Measurements from ENCODE around the gene CFAP68. TPM values are rescaled to one million over a fixed set of nuclear protein-coding genes. Genes with fewer than 3 reads are reported as not detected.
"Not testable (repeated sequence)": the region's sequence is repeated elsewhere in the genome, so short reads cannot be mapped to it uniquely, and the experiment has no call there.

Gene CFAP68
- total RNA-seq, 2 experiments from 2014 or later: 18.7 to 21.0 TPM

GRCh38 chr11:111882202-111882601, 2.9 kb downstream of the CFAP68 start:
- H3K4me1 ChIP-seq (ENCODE audit: insufficient read depth, low read length): peaks cover 14% of the 10 kb centered on the region
- H3K27me3 ChIP-seq (ENCODE audit: control insufficient read depth in 1 of 2, insufficient read depth in 2 of 2, low read length in 2 of 2): no peaks in the 10 kb centered on the region
- peaks cover 30% of the 10 kb centered on the region for H3K36me3 Mint-ChIP-seq (ENCODE audit: low read depth)
- no peak overlapping the region for H3K27ac ChIP-seq (ENCODE audit: low read depth in 1 of 2, low read length in 2 of 2)
- H3K9me3 ChIP-seq (ENCODE audit: control insufficient read depth in 1 of 2, insufficient read depth in 1 of 2, low read length in 2 of 2): no peaks in the 10 kb centered on the region
- POLR2A ChIA-PET: interaction anchor here (4.3 kb wide), 1 partner anchor 45 kb away, joined by 44 read pairs; no protein-coding TSS in a partner anchor
- no peak for TF ChIP-seq CTCF (IDR thresholded peaks at IDR 0.05)
- CTCF ChIA-PET: interaction anchor here (1.7 kb wide), 1 partner anchor 11 kb away, joined by 4 read pairs; the partner anchor contains the start of gene ALG9
- no peaks in the 10 kb centered on the region for H3K36me3 ChIP-seq (ENCODE audit: insufficient read depth, low read length)
- ATAC-seq (ENCODE audit: poor library complexity) (no peak), DNase-seq (no peak)
- H3K9me3 Mint-ChIP-seq: no peaks in the 10 kb centered on the region
- no peak overlapping the region for H3K4me3 ChIP-seq (ENCODE audit: low read length)
- no peaks in the 10 kb centered on the region for H3K27me3 Mint-ChIP-seq
- peaks cover 18% of the 10 kb centered on the region for H3K4me1 Mint-ChIP-seq (ENCODE audit: low read depth)
- H3K4me3 Mint-ChIP-seq: no peak overlapping the region
- intact Hi-C loops (cut with DNase I, micrococcal nuclease): loop anchor here in 1 of 2 experiments (5.0 kb wide), 1 partner anchor 145 kb away; the partner anchor contains the start of gene DLAT
- no peak overlapping the region for H3K27ac Mint-ChIP-seq

- H3K27ac ChIP-seq (ENCODE audit: low read depth in 1 of 2, low read length in 2 of 2); H3K9me3 ChIP-seq (ENCODE audit: control insufficient read depth in 1 of 2, insufficient read depth in 1 of 2, low read length in 2 of 2); H3K27me3 ChIP-seq (ENCODE audit: control insufficient read depth in 1 of 2, insufficient read depth in 2 of 2, low read length in 2 of 2); H3K4me1 Mint-ChIP-seq (ENCODE audit: low read depth); H3K4me1 ChIP-seq (ENCODE audit: insufficient read depth, low read length); H3K4me3 Mint-ChIP-seq; H3K27ac Mint-ChIP-seq; H3K4me3 ChIP-seq (ENCODE audit: low read length); ATAC-seq (ENCODE audit: poor library complexity); H3K27me3 Mint-ChIP-seq; H3K36me3 ChIP-seq (ENCODE audit: insufficient read depth, low read length); DNase-seq; intact Hi-C loops (cut with DNase I, micrococcal nuclease); H3K9me3 Mint-ChIP-seq: not testable (repeated sequence)
- ChIA-PET POLR2A (interaction anchor here (1.0 kb wide), 1 partner anchor 41 kb away, joined by 4 read pairs; no protein-coding TSS in a partner anchor), CTCF (interaction anchor here (0.8 to 1.5 kb wide), 2 partner anchors 9 to 14 kb away, joined by 3 read pairs; no protein-coding TSS in a partner anchor)
- H3K36me3 Mint-ChIP-seq (ENCODE audit: low read depth): peaks cover 16% of the 10 kb centered on the region
Observed at GRCh38 chr11:111885053-111885452, 5.7 kb downstream of the CFAP68 start.

- no peak overlapping the region for H3K27ac ChIP-seq (ENCODE audit: low read depth in 1 of 2, low read length in 2 of 2)
- peaks cover 16% of the 10 kb centered on the region for H3K36me3 Mint-ChIP-seq (ENCODE audit: low read depth)
- no peaks in the 10 kb centered on the region for H3K4me1 ChIP-seq (ENCODE audit: insufficient read depth, low read length)
- no peak overlapping the region for H3K4me3 ChIP-seq (ENCODE audit: low read length)
- H3K9me3 ChIP-seq (ENCODE audit: control insufficient read depth in 1 of 2, insufficient read depth in 1 of 2, low read length in 2 of 2): no peaks in the 10 kb centered on the region
- DNase-seq (no peak), ATAC-seq (ENCODE audit: poor library complexity) (no peak)
- H3K27ac Mint-ChIP-seq: no peak overlapping the region
- no peaks in the 10 kb centered on the region for H3K9me3 Mint-ChIP-seq
- TF ChIP-seq CTCF (IDR thresholded peaks at IDR 0.05): no peak
- no peaks in the 10 kb centered on the region for H3K27me3 Mint-ChIP-seq
- no peaks in the 10 kb centered on the region for H3K27me3 ChIP-seq (ENCODE audit: control insufficient read depth in 1 of 2, insufficient read depth in 2 of 2, low read length in 2 of 2)
- CTCF ChIA-PET: interaction anchor here (1.5 kb wide), 1 partner anchor 10 kb away, joined by 3 read pairs; no protein-coding TSS in a partner anchor
- intact Hi-C loops (cut with DNase I, micrococcal nuclease): no loop called here
- H3K36me3 ChIP-seq (ENCODE audit: insufficient read depth, low read length): no peaks in the 10 kb centered on the region
- H3K4me3 Mint-ChIP-seq: no peak overlapping the region
- POLR2A ChIA-PET: interaction anchor here (1.0 kb wide), 1 partner anchor 40 kb away, joined by 4 read pairs; no protein-coding TSS in a partner anchor
- H3K4me1 Mint-ChIP-seq (ENCODE audit: low read depth): no peaks in the 10 kb centered on the region
Observed at GRCh38 chr11:111886032-111886431, 6.7 kb downstream of the CFAP68 start.

- no peak for ATAC-seq (ENCODE audit: poor library complexity)
- no peaks in the 10 kb centered on the region for H3K9me3 Mint-ChIP-seq
- H3K4me1 ChIP-seq (ENCODE audit: insufficient read depth, low read length): no peaks in the 10 kb centered on the region
- H3K36me3 Mint-ChIP-seq (ENCODE audit: low read depth): peaks cover 16% of the 10 kb centered on the region
- ChIA-PET POLR2A (no interaction called here), CTCF (no interaction called here)
- H3K4me3 Mint-ChIP-seq: no peak overlapping the region
- TF ChIP-seq CTCF (IDR thresholded peaks at IDR 0.05): no peak
- H3K36me3 ChIP-seq (ENCODE audit: insufficient read depth, low read length): no peaks in the 10 kb centered on the region
- H3K4me1 Mint-ChIP-seq (ENCODE audit: low read depth): no peaks in the 10 kb centered on the region
- intact Hi-C loops (cut with DNase I, micrococcal nuclease): no loop called here
- no peaks in the 10 kb centered on the region for H3K27me3 Mint-ChIP-seq
- no peaks in the 10 kb centered on the region for H3K9me3 ChIP-seq (ENCODE audit: control insufficient read depth in 1 of 2, insufficient read depth in 1 of 2, low read length in 2 of 2)
- H3K27ac ChIP-seq (ENCODE audit: low read depth in 1 of 2, low read length in 2 of 2): no peak overlapping the region
- no peak overlapping the region for H3K4me3 ChIP-seq (ENCODE audit: low read length)
- no peaks in the 10 kb centered on the region for H3K27me3 ChIP-seq (ENCODE audit: control insufficient read depth in 1 of 2, insufficient read depth in 2 of 2, low read length in 2 of 2)
- no peak overlapping the region for H3K27ac Mint-ChIP-seq
- DNase-seq: no peak
Observed at GRCh38 chr11:111886844-111887243, 7.5 kb downstream of the CFAP68 start.
